ENCODE measurements around the gene C10orf143. TPM values are rescaled to one million over a fixed set of nuclear protein-coding genes. Genes with fewer than 3 reads are reported as not detected.

Gene C10orf143
- polyA plus RNA-seq, 1 donor (not counting 4 experiments of a cell fraction or from before 2014, with no cell fraction given): 1.4 TPM

- Histone ChIP-seq H3K79me2 (ENCODE audit: control insufficient read depth, insufficient read depth, low read length) (no peaks in the 10 kb centered on the region), H2AFZ (ENCODE audit: control insufficient read depth, low read length) (no peak overlapping the region), H3K9ac (ENCODE audit: control insufficient read depth, extremely low read depth, insufficient read depth, low read length) (no peak overlapping the region), H3K4me3 (ENCODE audit: control insufficient read depth in 2 of 3, extremely low read depth in 1 of 3, insufficient read depth in 2 of 3, low read depth in 1 of 3, low read length in 3 of 3) (no peak overlapping the region), H3K27ac (ENCODE audit: control insufficient read depth, insufficient read depth, low read length) (no peak overlapping the region), H3K9me1 (ENCODE audit: control insufficient read depth, extremely low read depth, insufficient read depth, low read length) (no peaks in the 10 kb centered on the region), H4K20me1 (ENCODE audit: control insufficient read depth, extremely low read depth, insufficient read depth, low read length) (no peaks in the 10 kb centered on the region), H3K4me1 (ENCODE audit: control insufficient read depth, extremely low read depth, insufficient read depth, low read length) (no peaks in the 10 kb centered on the region), H3K36me3 (ENCODE audit: control insufficient read depth in 2 of 2, extremely low read depth in 1 of 2, insufficient read depth in 2 of 2, low read length in 2 of 2) (no peaks in the 10 kb centered on the region), H3K4me2 (ENCODE audit: control insufficient read depth, extremely low read depth, insufficient read depth, low read depth, low read length) (no peak overlapping the region), H3K9me3 (ENCODE audit: control insufficient read depth, low read depth, low read length) (no peaks in the 10 kb centered on the region), H3K27me3 (ENCODE audit: control insufficient read depth, extremely low read depth, insufficient read depth, low read length) (no peaks in the 10 kb centered on the region)
- TF ChIP-seq, protein P1, sequence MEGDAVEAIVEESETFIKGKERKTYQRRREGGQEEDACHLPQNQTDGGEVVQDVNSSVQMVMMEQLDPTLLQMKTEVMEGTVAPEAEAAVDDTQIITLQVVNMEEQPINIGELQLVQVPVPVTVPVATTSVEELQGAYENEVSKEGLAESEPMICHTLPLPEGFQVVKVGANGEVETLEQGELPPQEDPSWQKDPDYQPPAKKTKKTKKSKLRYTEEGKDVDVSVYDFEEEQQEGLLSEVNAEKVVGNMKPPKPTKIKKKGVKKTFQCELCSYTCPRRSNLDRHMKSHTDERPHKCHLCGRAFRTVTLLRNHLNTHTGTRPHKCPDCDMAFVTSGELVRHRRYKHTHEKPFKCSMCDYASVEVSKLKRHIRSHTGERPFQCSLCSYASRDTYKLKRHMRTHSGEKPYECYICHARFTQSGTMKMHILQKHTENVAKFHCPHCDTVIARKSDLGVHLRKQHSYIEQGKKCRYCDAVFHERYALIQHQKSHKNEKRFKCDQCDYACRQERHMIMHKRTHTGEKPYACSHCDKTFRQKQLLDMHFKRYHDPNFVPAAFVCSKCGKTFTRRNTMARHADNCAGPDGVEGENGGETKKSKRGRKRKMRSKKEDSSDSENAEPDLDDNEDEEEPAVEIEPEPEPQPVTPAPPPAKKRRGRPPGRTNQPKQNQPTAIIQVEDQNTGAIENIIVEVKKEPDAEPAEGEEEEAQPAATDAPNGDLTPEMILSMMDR (optimal IDR thresholded peaks at IDR 0.05 in 1 of 3, IDR thresholded peaks at IDR 0.05 in 1 of 3, conservative IDR thresholded peaks at IDR 0.05 in 1 of 3; ENCODE audit: extremely low read depth in 1 of 3, insufficient read depth in 2 of 3, low read length in 3 of 3): no peak
- TF ChIP-seq EZH2 (IDR thresholded peaks at IDR 0.05; ENCODE audit: low read length): no peak
- dilution Hi-C loops (cut with MboI; ENCODE audit: extremely low pct_ligation_motif_present, low sequenced_read_pairs): no loop called here
- FAIRE-seq (no peak), DNase-seq (ENCODE audit: low read depth, low spot score) (no peak)
Measured at GRCh38 chr10:130039141-130039540, 71.5 kb downstream of the C10orf143 start.

- TF ChIP-seq, protein P1 (optimal IDR thresholded peaks at IDR 0.05 in 1 of 3, IDR thresholded peaks at IDR 0.05 in 1 of 3, conservative IDR thresholded peaks at IDR 0.05 in 1 of 3; ENCODE audit: extremely low read depth in 1 of 3, insufficient read depth in 2 of 3, low read length in 3 of 3): no peak
- no peak for TF ChIP-seq EZH2 (IDR thresholded peaks at IDR 0.05; ENCODE audit: low read length)
- no peak overlapping the region for H2AFZ ChIP-seq (ENCODE audit: control insufficient read depth, low read length)
- no peaks in the 10 kb centered on the region for H3K4me1 ChIP-seq (ENCODE audit: control insufficient read depth, extremely low read depth, insufficient read depth, low read length)
- no peaks in the 10 kb centered on the region for H3K27me3 ChIP-seq (ENCODE audit: control insufficient read depth, extremely low read depth, insufficient read depth, low read length)
- no peak overlapping the region for H3K9ac ChIP-seq (ENCODE audit: control insufficient read depth, extremely low read depth, insufficient read depth, low read length)
- no peaks in the 10 kb centered on the region for H3K36me3 ChIP-seq (ENCODE audit: control insufficient read depth in 2 of 2, extremely low read depth in 1 of 2, insufficient read depth in 2 of 2, low read length in 2 of 2)
- H3K4me3 ChIP-seq (ENCODE audit: control insufficient read depth in 2 of 3, extremely low read depth in 1 of 3, insufficient read depth in 2 of 3, low read depth in 1 of 3, low read length in 3 of 3): no peak overlapping the region
- FAIRE-seq (no peak), DNase-seq (ENCODE audit: low read depth, low spot score) (no peak)
- no peaks in the 10 kb centered on the region for H3K9me3 ChIP-seq (ENCODE audit: control insufficient read depth, low read depth, low read length)
- no peaks in the 10 kb centered on the region for H4K20me1 ChIP-seq (ENCODE audit: control insufficient read depth, extremely low read depth, insufficient read depth, low read length)
- dilution Hi-C loops (cut with MboI; ENCODE audit: extremely low pct_ligation_motif_present, low sequenced_read_pairs): no loop called here
- H3K27ac ChIP-seq (ENCODE audit: control insufficient read depth, insufficient read depth, low read length): no peak overlapping the region
- no peaks in the 10 kb centered on the region for H3K9me1 ChIP-seq (ENCODE audit: control insufficient read depth, extremely low read depth, insufficient read depth, low read length)
- no peaks in the 10 kb centered on the region for H3K79me2 ChIP-seq (ENCODE audit: control insufficient read depth, insufficient read depth, low read length)
- no peak overlapping the region for H3K4me2 ChIP-seq (ENCODE audit: control insufficient read depth, extremely low read depth, insufficient read depth, low read depth, low read length)
Measured at GRCh38 chr10:130038611-130039109, 72.0 kb downstream of the C10orf143 start.
